ENCODE results near the gene TRPM1.

TRPM1 gene

GRCh38 chr15:31065824-31066223 is 35.7 kb downstream of the TRPM1 start:
- H3K36me3 ChIP-seq, result no peaks in the 10 kb centered on the region
- no peak overlapping the region for H3K27ac ChIP-seq
- TF ChIP-seq CTCF (IDR thresholded peaks at IDR 0.05; ENCODE audit: low read depth, low read length), result no peak
- DNase-seq, result peak; percentile 51
- H3K9me3 ChIP-seq (ENCODE audit: severe bottlenecking), result no peaks in the 10 kb centered on the region
- no peaks in the 10 kb centered on the region for H3K27me3 ChIP-seq (ENCODE audit: insufficient read depth, low read depth, severe bottlenecking)
- H3K4me3 ChIP-seq (ENCODE audit: low read depth, low read length), result no peak overlapping the region

GRCh38 chr15:31062911-31063310 is 38.6 kb downstream of the TRPM1 start:
- H3K36me3 ChIP-seq, result no peaks in the 10 kb centered on the region
- no peak for DNase-seq
- H3K9me3 ChIP-seq (ENCODE audit: severe bottlenecking), result no peaks in the 10 kb centered on the region
- no peak for TF ChIP-seq CTCF (IDR thresholded peaks at IDR 0.05; ENCODE audit: low read depth, low read length)
- no peak overlapping the region for H3K27ac ChIP-seq
- no peaks in the 10 kb centered on the region for H3K27me3 ChIP-seq (ENCODE audit: insufficient read depth, low read depth, severe bottlenecking)
- H3K4me3 ChIP-seq (ENCODE audit: low read depth, low read length), result no peak overlapping the region

GRCh38 chr15:31062310-31062847 is 39.1 kb downstream of the TRPM1 start:
- Histone ChIP-seq H3K27me3 (ENCODE audit: insufficient read depth, low read depth, severe bottlenecking) (no peaks in the 10 kb centered on the region), H3K27ac (no peak overlapping the region), H3K9me3 (ENCODE audit: severe bottlenecking) (no peaks in the 10 kb centered on the region), H3K36me3 (no peaks in the 10 kb centered on the region), H3K4me3 (ENCODE audit: low read depth, low read length) (no peak overlapping the region)
- TF ChIP-seq CTCF (IDR thresholded peaks at IDR 0.05; ENCODE audit: low read depth, low read length), result no peak
- no peak for DNase-seq

- TF ChIP-seq CTCF (IDR thresholded peaks at IDR 0.05; ENCODE audit: low read depth, low read length), result no peak
- no peaks in the 10 kb centered on the region for H3K9me3 ChIP-seq (ENCODE audit: severe bottlenecking)
Measured at GRCh38 chr15:31060429-31061140, 40.9 kb downstream of the TRPM1 start.

GRCh38 chr15:31058236-31058962 is 43.1 kb downstream of the TRPM1 start:
- DNase-seq, result no peak
- no peak for TF ChIP-seq CTCF (IDR thresholded peaks at IDR 0.05; ENCODE audit: low read depth, low read length)
- Histone ChIP-seq H3K27me3 (ENCODE audit: insufficient read depth, low read depth, severe bottlenecking) (no peaks in the 10 kb centered on the region), H3K27ac (no peak overlapping the region), H3K9me3 (ENCODE audit: severe bottlenecking) (no peaks in the 10 kb centered on the region), H3K36me3 (no peaks in the 10 kb centered on the region), H3K4me3 (ENCODE audit: low read depth, low read length) (no peak overlapping the region)

More at GRCh38 chr15:31060429-31061140, 40.9 kb downstream of the TRPM1 start:
- no peaks in the 10 kb centered on the region for H3K27me3 ChIP-seq (ENCODE audit: insufficient read depth, low read depth, severe bottlenecking)
- H3K4me3 ChIP-seq (ENCODE audit: low read depth, low read length), result no peak overlapping the region
- H3K27ac ChIP-seq, result no peak overlapping the region
- H3K36me3 ChIP-seq, result no peaks in the 10 kb centered on the region
- no peak for DNase-seq

Measured in WERI-Rb-1 (cell line).